ENCODE results near the gene IL12B.

The IL12B gene

GRCh38 chr5:159322180-159322579, 8.1 kb downstream of the IL12B start:
- Histone ChIP-seq H3K36me3 (ENCODE audit: low read depth) (no peaks in the 10 kb centered on the region), H3K27me3 (ENCODE audit: insufficient read depth, poor library complexity, severe bottlenecking) (no peaks in the 10 kb centered on the region), H3K9me3 (ENCODE audit: severe bottlenecking) (no peaks in the 10 kb centered on the region), H3K4me1 (ENCODE audit: insufficient read depth, poor library complexity, severe bottlenecking) (no peaks in the 10 kb centered on the region), H3K27ac (ENCODE audit: poor library complexity, severe bottlenecking) (no peak overlapping the region), H3K4me3 (ENCODE audit: severe bottlenecking) (no peak overlapping the region)
- no peak for TF ChIP-seq CTCF (IDR thresholded peaks at IDR 0.05; ENCODE audit: poor library complexity, severe bottlenecking)
- DNase-seq (ENCODE audit: low spot score) (no peak), ATAC-seq (ENCODE audit: low read depth) (no peak)

GRCh38 chr5:159319832-159320231, 10.5 kb downstream of the IL12B start:
- Histone ChIP-seq H3K4me3 (ENCODE audit: severe bottlenecking) (no peak overlapping the region), H3K9me3 (ENCODE audit: severe bottlenecking) (no peaks in the 10 kb centered on the region), H3K27me3 (ENCODE audit: insufficient read depth, poor library complexity, severe bottlenecking) (no peaks in the 10 kb centered on the region), H3K36me3 (ENCODE audit: low read depth) (no peaks in the 10 kb centered on the region), H3K4me1 (ENCODE audit: insufficient read depth, poor library complexity, severe bottlenecking) (no peaks in the 10 kb centered on the region), H3K27ac (ENCODE audit: poor library complexity, severe bottlenecking) (no peak overlapping the region)
- ATAC-seq (ENCODE audit: low read depth), result no peak
- DNase-seq (ENCODE audit: low spot score), result no peak
- TF ChIP-seq CTCF (IDR thresholded peaks at IDR 0.05; ENCODE audit: poor library complexity, severe bottlenecking), result no peak

- ATAC-seq (ENCODE audit: low read depth) (no peak), DNase-seq (ENCODE audit: low spot score) (no peak)
- no peaks in the 10 kb centered on the region for H3K27me3 ChIP-seq (ENCODE audit: insufficient read depth, poor library complexity, severe bottlenecking)
- H3K27ac ChIP-seq (ENCODE audit: poor library complexity, severe bottlenecking), result no peak overlapping the region
- H3K9me3 ChIP-seq (ENCODE audit: severe bottlenecking), result no peaks in the 10 kb centered on the region
- H3K4me1 ChIP-seq (ENCODE audit: insufficient read depth, poor library complexity, severe bottlenecking), result no peaks in the 10 kb centered on the region
- H3K36me3 ChIP-seq (ENCODE audit: low read depth), result no peaks in the 10 kb centered on the region
- no peak for TF ChIP-seq CTCF (IDR thresholded peaks at IDR 0.05; ENCODE audit: poor library complexity, severe bottlenecking)
- no peak overlapping the region for H3K4me3 ChIP-seq (ENCODE audit: severe bottlenecking)
These were observed 10.9 kb downstream of the IL12B start for GRCh38 chr5:159319363-159319762.

- Histone ChIP-seq H3K27ac (ENCODE audit: poor library complexity, severe bottlenecking) (no peak overlapping the region), H3K4me1 (ENCODE audit: insufficient read depth, poor library complexity, severe bottlenecking) (no peaks in the 10 kb centered on the region), H3K4me3 (ENCODE audit: severe bottlenecking) (no peak overlapping the region), H3K36me3 (ENCODE audit: low read depth) (no peaks in the 10 kb centered on the region), H3K9me3 (ENCODE audit: severe bottlenecking) (no peaks in the 10 kb centered on the region), H3K27me3 (ENCODE audit: insufficient read depth, poor library complexity, severe bottlenecking) (no peaks in the 10 kb centered on the region)
- TF ChIP-seq CTCF (IDR thresholded peaks at IDR 0.05; ENCODE audit: poor library complexity, severe bottlenecking), result no peak
- DNase-seq (ENCODE audit: low spot score) (no peak), ATAC-seq (ENCODE audit: low read depth) (no peak)
These were observed 11.8 kb downstream of the IL12B start for GRCh38 chr5:159318448-159318847.

GRCh38 chr5:159317849-159318248, 12.4 kb downstream of the IL12B start:
- no peak for DNase-seq (ENCODE audit: low spot score)
- Histone ChIP-seq H3K4me3 (ENCODE audit: severe bottlenecking) (no peak overlapping the region), H3K9me3 (ENCODE audit: severe bottlenecking) (no peaks in the 10 kb centered on the region), H3K36me3 (ENCODE audit: low read depth) (no peaks in the 10 kb centered on the region), H3K27me3 (ENCODE audit: insufficient read depth, poor library complexity, severe bottlenecking) (no peaks in the 10 kb centered on the region), H3K27ac (ENCODE audit: poor library complexity, severe bottlenecking) (no peak overlapping the region), H3K4me1 (ENCODE audit: insufficient read depth, poor library complexity, severe bottlenecking) (no peaks in the 10 kb centered on the region)
- no peak for TF ChIP-seq CTCF (IDR thresholded peaks at IDR 0.05; ENCODE audit: poor library complexity, severe bottlenecking)
- no peak for ATAC-seq (ENCODE audit: low read depth)
